RWPE2 (cell line): ENCODE data around the gene EEPD1.

Source experiments
- ATAC-seq: fragments of 200-7000 bp; cut with Tn5 transposase; 3 replicates; pipeline ENCODE4 v1.9.1; 2021; ENCODE audit warnings: low read depth
- DNase-seq: peaks from one replicate; pipeline ENCODE4 v3.0.0-alpha.2; 2020; ENCODE audit warnings: low spot score
- H3K27ac ChIP-seq: fragments of 450-650 bp; 2 replicates; pipeline ENCODE4 v1.5.1; 2017; ENCODE audit warnings: mild to moderate bottlenecking; ENCODE audit not compliant: poor library complexity, severe bottlenecking
- H3K27me3 ChIP-seq: fragments of 250-450 bp; sonication (Bioruptor Pico); 2 replicates; pipeline ENCODE4 v1.5.1; 2021; ENCODE audit warnings: mild to moderate bottlenecking, moderate library complexity; ENCODE audit not compliant: insufficient read depth, poor library complexity, severe bottlenecking
- H3K36me3 ChIP-seq: fragments of 250-450 bp; sonication (Bioruptor Pico); 2 replicates; pipeline ENCODE4 v1.5.1; 2020; ENCODE audit warnings: low read depth, mild to moderate bottlenecking, moderate library complexity
- H3K4me1 ChIP-seq: fragments of 250-450 bp; sonication (Bioruptor Pico); 2 replicates; pipeline ENCODE4 v1.5.1; 2021; ENCODE audit warnings: mild to moderate bottlenecking, moderate library complexity; ENCODE audit not compliant: insufficient read depth, poor library complexity, severe bottlenecking
- H3K4me3 ChIP-seq: fragments of 250-450 bp; sonication (Bioruptor Pico); 2 replicates; pipeline ENCODE4 v1.5.1; 2021; ENCODE audit warnings: mild to moderate bottlenecking, moderate library complexity; ENCODE audit not compliant: severe bottlenecking
- H3K9me3 ChIP-seq: fragments of 250-450 bp; sonication (Bioruptor Pico); 2 replicates; pipeline ENCODE4 v1.5.1; 2021; ENCODE audit warnings: mild to moderate bottlenecking, moderate library complexity; ENCODE audit not compliant: severe bottlenecking
- TF ChIP-seq, protein P1 (sequence below): fragments of 450-650 bp; IDR thresholded peaks from one replicate; pipeline ENCODE4 v1.5.1; 2017; ENCODE audit warnings: mild to moderate bottlenecking, moderate library complexity; ENCODE audit not compliant: poor library complexity, severe bottlenecking

Gene EEPD1

DNA sequence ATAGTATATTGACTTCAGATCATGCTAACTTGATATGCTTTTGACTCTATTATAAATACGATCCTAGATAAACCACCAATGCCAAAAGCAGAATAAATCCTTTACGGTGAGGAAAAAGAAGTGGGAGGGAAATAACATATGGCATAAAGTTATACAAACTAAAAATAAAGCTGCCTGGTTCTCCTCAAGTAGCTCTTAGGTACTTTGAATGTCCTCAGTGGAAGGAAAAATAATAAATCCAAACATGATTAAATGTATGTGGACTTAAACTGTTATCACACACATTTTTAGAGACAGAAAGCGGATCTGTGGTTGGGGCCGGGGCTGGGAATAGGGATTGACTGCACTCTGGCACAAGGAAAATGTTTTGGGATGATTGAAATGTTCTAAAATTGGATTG, 23.6 kb downstream of the EEPD1 start:
- no peak overlapping the region for H3K27ac ChIP-seq
- no peaks in the 10 kb centered on the region for H3K36me3 ChIP-seq
- no peak for ATAC-seq
- TF ChIP-seq, protein P1, sequence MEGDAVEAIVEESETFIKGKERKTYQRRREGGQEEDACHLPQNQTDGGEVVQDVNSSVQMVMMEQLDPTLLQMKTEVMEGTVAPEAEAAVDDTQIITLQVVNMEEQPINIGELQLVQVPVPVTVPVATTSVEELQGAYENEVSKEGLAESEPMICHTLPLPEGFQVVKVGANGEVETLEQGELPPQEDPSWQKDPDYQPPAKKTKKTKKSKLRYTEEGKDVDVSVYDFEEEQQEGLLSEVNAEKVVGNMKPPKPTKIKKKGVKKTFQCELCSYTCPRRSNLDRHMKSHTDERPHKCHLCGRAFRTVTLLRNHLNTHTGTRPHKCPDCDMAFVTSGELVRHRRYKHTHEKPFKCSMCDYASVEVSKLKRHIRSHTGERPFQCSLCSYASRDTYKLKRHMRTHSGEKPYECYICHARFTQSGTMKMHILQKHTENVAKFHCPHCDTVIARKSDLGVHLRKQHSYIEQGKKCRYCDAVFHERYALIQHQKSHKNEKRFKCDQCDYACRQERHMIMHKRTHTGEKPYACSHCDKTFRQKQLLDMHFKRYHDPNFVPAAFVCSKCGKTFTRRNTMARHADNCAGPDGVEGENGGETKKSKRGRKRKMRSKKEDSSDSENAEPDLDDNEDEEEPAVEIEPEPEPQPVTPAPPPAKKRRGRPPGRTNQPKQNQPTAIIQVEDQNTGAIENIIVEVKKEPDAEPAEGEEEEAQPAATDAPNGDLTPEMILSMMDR = no peak
- DNase-seq = no peak
- no peaks in the 10 kb centered on the region for H3K27me3 ChIP-seq
- H3K4me1 ChIP-seq = no peaks in the 10 kb centered on the region
- no peak overlapping the region for H3K4me3 ChIP-seq
- H3K9me3 ChIP-seq = no peaks in the 10 kb centered on the region

DNA sequence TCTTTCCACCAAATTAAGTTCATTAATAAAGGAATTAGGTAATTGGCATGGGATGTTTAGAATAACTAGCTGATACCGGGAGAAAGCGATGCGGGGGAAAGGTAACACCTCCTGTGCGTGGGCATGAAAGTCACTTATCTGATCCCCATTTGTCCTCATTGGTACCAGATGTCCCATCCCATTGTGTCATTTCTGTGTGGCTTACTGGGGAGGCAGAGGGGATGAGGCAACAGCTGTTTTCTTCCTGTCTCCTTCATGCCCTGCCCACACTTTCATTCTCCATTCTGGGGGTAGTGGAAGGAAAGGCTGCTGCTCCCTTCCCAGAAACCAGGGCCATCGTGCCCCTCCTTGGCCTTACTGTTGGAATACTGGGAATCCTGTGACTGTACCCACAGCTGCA, 27.1 kb downstream of the EEPD1 start:
- DNase-seq = no peak
- Histone ChIP-seq H3K4me3 (no peak overlapping the region), H3K36me3 (no peaks in the 10 kb centered on the region), H3K27ac (no peak overlapping the region), H3K4me1 (no peaks in the 10 kb centered on the region), H3K27me3 (no peaks in the 10 kb centered on the region), H3K9me3 (no peaks in the 10 kb centered on the region)
- TF ChIP-seq, protein P1 = no peak
- no peak for ATAC-seq

DNA sequence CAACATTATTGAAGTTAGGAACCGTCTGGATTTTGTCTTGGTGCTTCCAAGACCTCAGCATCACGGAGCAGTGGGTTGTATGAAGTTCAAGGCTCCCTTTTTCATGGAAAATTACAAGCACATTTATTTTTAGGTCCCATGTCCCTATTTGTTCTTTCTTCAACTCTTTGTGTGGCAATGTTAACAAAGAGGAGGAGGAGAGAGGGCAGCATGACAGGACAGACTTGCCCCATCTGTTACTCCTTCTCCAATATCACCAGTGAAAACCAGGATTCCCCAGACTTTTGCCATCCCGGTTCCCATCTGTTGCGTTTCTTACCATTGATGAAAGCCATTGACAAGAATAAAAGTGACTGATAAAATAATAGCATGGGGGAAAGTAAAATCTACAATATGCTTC, 28.6 kb downstream of the EEPD1 start:
- DNase-seq (no peak), ATAC-seq (no peak)
- no peaks in the 10 kb centered on the region for H3K4me1 ChIP-seq

DNA sequence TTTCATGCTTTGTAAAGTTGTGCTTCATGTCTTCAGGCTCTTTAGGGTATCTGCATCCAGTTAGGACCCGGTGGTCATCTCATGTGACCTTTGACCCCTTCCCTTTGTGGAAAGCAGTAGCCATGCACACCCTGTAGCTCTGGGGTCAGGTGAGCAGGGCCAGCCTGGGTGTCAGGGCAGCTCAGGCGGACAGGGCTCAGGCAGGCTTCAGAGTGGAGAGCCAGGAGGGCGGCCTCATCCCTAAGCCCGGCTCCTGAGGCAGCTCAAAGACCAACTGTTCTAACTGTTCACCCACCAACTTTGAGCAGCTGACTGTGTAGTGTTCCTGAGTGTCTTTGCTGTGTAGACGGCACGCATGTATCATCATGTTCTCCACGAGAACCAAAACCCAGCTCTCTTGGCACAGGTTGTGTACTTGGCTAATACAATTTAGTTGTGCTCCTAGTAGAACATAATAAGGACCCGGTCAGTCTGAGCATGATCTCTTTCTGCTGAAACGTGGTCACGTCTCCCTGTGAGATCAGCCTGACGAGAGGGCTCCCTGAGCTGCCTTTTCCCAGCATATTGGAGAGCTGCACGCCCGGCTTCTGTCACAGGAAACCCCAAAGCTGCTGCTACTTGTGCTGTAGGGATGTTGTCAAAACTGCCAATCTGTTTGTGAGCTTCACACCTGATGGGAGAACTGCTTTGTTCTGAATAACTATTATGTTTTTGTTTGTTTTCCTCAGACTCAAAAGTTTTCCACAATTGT, 30.0 kb downstream of the EEPD1 start:
- H3K36me3 ChIP-seq = no peaks in the 10 kb centered on the region
- no peak overlapping the region for H3K4me3 ChIP-seq
- H3K27me3 ChIP-seq = no peaks in the 10 kb centered on the region
- H3K9me3 ChIP-seq = no peaks in the 10 kb centered on the region
- no peak for ATAC-seq
- H3K4me1 ChIP-seq = no peaks in the 10 kb centered on the region
- no peak for DNase-seq
- TF ChIP-seq, protein P1 = no peak
- H3K27ac ChIP-seq = no peak overlapping the region

More for the DNA sequence above, 28.6 kb downstream of the EEPD1 start:
- no peaks in the 10 kb centered on the region for H3K36me3 ChIP-seq
- TF ChIP-seq, protein P1 = no peak
- H3K4me3 ChIP-seq = no peak overlapping the region
- no peak overlapping the region for H3K27ac ChIP-seq
- no peaks in the 10 kb centered on the region for H3K9me3 ChIP-seq
- no peaks in the 10 kb centered on the region for H3K27me3 ChIP-seq

DNA sequence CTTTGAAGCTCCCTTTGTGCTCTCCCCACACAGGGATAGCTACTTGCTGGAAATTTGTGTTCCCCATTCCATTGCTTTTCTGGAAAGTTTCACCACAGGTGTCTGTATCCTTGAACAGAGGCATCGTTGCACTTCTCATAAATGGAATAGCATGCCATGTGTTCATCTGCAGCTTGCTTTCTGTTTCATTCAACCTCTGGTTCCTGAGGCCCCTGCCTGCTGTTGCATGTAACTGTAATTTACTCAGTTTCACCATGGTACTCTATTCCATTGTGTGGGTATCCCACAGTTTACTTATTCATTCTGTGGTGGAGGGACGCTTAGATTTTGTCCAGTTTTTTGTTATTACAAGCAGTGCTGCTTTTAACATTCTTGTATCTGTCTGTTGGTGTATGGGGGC, 32.0 kb downstream of the EEPD1 start:
- H3K36me3 ChIP-seq = no peaks in the 10 kb centered on the region
- no peak for DNase-seq
- no peaks in the 10 kb centered on the region for H3K4me1 ChIP-seq
- H3K4me3 ChIP-seq = no peak overlapping the region
- no peaks in the 10 kb centered on the region for H3K27me3 ChIP-seq
- ATAC-seq = no peak
- TF ChIP-seq, protein P1 = no peak
- no peak overlapping the region for H3K27ac ChIP-seq
- H3K9me3 ChIP-seq = no peaks in the 10 kb centered on the region
